Gastroesophageal sphincter (tissue), 3 donors: ENCODE results near the gene PARK7.

Experiments used
- CTCF ChIP-seq, 4 experiments: fragments of 200-600 bp in 2 of 4; fragments of 450-650 bp in 2 of 4; sonication (generic) in 1 of 4; IDR thresholded peaks; one replicate each; pipeline ENCODE4 v1.5.1; 2017 to 2019; ENCODE audit warnings: antibody characterized with exemption in 4 of 4, mild to moderate bottlenecking in 2 of 4, moderate library complexity in 2 of 4
- POLR2A ChIP-seq, 2 donors: fragments of 450-650 bp; IDR thresholded peaks; one replicate each; pipeline ENCODE4 v1.6.1; 2017; ENCODE audit warnings: antibody characterized with exemption in 2 of 2, mild to moderate bottlenecking in 2 of 2, moderate library complexity in 1 of 2
- POLR2AphosphoS5 ChIP-seq: sonication (generic); formaldehyde crosslinking; IDR thresholded peaks from one replicate; pipeline ENCODE4 v1.6.1; 2017; ENCODE audit warnings: antibody characterized with exemption

DNA sequence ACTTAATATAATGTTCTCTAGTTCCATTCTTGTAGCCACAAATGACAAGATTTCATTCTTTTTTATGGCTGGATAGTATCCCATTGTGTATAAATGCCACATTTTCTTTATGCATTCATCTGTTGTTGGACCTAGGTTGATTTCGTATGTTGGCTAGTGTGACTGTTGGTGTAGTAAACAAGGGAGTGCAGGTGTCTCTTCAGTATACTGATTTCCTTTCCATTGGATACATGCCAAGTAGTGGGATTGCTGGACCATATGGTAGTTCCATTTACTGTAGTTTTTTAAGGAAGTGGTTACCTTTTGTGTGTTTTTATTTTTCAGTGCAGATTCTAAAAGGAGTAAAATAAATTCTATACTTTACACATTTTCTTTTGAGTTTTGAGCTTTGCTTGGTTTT is 5.7 kb downstream of the PARK7 start:
- no peak for TF ChIP-seq CTCF (IDR thresholded peaks at IDR 0.05)
- TF ChIP-seq POLR2A (IDR thresholded peaks at IDR 0.05) = no peak
- no peak for TF ChIP-seq POLR2AphosphoS5
